Muscle of leg (tissue), 11 donors: Measurements from ENCODE around the gene COL13A1. TPM values are rescaled to one million over a fixed set of nuclear protein-coding genes. Genes with fewer than 3 reads are reported as not detected.

Experiments
- DNase-seq: peaks from one replicate; pipeline ENCODE4 v3.0.0; 2013
- H3K27ac ChIP-seq: one replicate; pipeline ENCODE4 v1.5.1; 2013; ENCODE audit warnings: mild to moderate bottlenecking, low read length, control low read depth
- H3K27me3 ChIP-seq: one replicate; pipeline ENCODE4 v1.6.1; 2013; ENCODE audit warnings: low read length; ENCODE audit not compliant: control insufficient read depth, insufficient read depth
- H3K36me3 ChIP-seq: one replicate; pipeline ENCODE4 v1.6.1; 2013; ENCODE audit warnings: low read length; ENCODE audit not compliant: control insufficient read depth, insufficient read depth
- H3K4me1 ChIP-seq: one replicate; pipeline ENCODE4 v1.6.1; 2013; ENCODE audit warnings: low read length; ENCODE audit not compliant: control insufficient read depth, insufficient read depth
- H3K4me3 ChIP-seq: one replicate; pipeline ENCODE4 v1.5.1; 2013; ENCODE audit warnings: low read length, control low read depth
- H3K9me3 ChIP-seq: replicated peaks from 2 replicates; pipeline ENCODE4 v1.6.1; 2013; ENCODE audit warnings: low read depth, low read length; ENCODE audit not compliant: control insufficient read depth
- WGBS: methylation state at CpG from one replicate; pipeline ENCODE4 v1.1.5; 2013; ENCODE audit warnings: missing lambda C conversion rate; ENCODE audit not compliant: insufficient coverage; 5-methylcytosine and 5-hydroxymethylcytosine counted together
- polyA plus RNA-seq, 8 donors: library from polyadenylated mRNA; unstranded; fragments of 120-200 nt; gene quantifications; one replicate each; pipeline versions ENCODE4 v1.2.1 to v1.2.3, GENCODE V29; 2013; ENCODE audit warnings: inconsistent platforms in 1 of 8, low replicate concordance in 1 of 8; ENCODE audit not compliant: insufficient read length in 8 of 8, insufficient read depth in 1 of 8
- total RNA-seq: library from RNA; stranded (reverse); fragments of 120-200 nt; gene quantifications from one replicate; pipeline ENCODE4 v1.2.4, GENCODE V29; 2013

Gene COL13A1
- total and polyA plus RNA-seq, 9 donors = 4.8 to 26.7 (median 11.6) TPM

DNA sequence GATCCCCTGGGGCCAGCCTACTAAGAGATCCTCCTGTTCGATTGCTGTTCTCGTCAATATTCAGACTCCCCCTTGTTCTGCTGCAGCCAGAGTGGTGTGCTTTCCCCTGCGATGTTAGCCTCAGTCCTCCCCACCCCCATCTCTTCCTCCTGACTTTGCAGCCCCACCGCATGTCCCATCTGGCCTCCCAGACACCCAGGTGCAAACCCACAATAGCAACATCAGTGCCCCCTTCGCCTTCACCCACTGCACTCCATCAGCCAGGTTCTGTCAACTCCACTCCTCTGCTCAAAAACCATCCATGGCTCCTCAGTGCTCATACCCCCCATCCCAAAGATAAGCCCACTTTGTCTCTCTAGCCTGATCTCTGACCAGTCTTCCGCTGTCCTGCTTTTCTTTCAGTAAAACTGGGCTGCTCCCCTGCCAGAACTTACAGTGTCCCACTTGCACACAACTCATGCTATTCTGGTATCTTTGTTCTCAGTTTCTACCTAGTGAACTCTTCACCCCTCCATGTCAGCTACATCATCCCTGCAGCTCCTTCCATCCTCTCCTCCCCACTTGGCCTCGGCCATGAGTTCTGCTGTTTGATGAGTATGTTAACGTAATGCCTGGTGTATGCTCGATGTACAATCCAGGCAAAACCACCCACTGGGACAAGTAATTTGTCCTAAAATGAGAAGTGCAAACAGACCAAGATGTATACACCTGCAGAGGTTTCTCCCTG, 26.6 kb downstream of the COL13A1 start:
- WGBS = 52% methylated on average over 6 of the region's 9 CpGs

DNA sequence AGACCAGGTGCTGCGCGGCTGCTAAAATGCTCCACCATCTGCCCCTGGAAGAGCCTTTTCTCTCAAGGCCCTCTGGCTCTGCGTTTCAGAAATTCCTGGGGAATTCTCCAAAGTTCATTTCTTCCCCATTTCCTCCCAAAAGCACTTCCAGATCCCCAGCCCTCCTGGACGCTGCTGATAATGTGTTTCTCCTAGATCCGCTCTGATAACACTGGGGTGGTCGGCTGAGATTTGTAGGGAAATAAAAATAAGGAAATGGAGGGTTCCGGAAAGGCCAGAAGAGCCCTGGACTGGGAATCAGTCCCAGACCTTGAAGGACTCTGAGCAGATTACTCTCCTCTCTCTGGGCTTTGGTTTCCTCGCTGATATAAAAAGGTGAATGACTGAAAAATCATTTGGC, 28.1 kb downstream of the COL13A1 start:
- no peaks in the 10 kb centered on the region for H3K36me3 ChIP-seq
- peaks cover 5% of the 10 kb centered on the region for H3K27me3 ChIP-seq
- H3K9me3 ChIP-seq = no peaks in the 10 kb centered on the region
- 9% methylated on average over 4 of the region's 8 CpGs for WGBS
- H3K4me1 ChIP-seq = peaks cover 16% of the 10 kb centered on the region
- peak; percentile 45 for DNase-seq
- H3K4me3 ChIP-seq = no peak overlapping the region
- H3K27ac ChIP-seq = no peak overlapping the region

More for the DNA sequence above, 26.6 kb downstream of the COL13A1 start:
- Histone ChIP-seq H3K27ac (no peak overlapping the region), H3K36me3 (no peaks in the 10 kb centered on the region), H3K4me1 (peaks cover 16% of the 10 kb centered on the region), H3K27me3 (peaks cover 5% of the 10 kb centered on the region), H3K9me3 (no peaks in the 10 kb centered on the region), H3K4me3 (no peak overlapping the region)
- DNase-seq = no peak

DNA sequence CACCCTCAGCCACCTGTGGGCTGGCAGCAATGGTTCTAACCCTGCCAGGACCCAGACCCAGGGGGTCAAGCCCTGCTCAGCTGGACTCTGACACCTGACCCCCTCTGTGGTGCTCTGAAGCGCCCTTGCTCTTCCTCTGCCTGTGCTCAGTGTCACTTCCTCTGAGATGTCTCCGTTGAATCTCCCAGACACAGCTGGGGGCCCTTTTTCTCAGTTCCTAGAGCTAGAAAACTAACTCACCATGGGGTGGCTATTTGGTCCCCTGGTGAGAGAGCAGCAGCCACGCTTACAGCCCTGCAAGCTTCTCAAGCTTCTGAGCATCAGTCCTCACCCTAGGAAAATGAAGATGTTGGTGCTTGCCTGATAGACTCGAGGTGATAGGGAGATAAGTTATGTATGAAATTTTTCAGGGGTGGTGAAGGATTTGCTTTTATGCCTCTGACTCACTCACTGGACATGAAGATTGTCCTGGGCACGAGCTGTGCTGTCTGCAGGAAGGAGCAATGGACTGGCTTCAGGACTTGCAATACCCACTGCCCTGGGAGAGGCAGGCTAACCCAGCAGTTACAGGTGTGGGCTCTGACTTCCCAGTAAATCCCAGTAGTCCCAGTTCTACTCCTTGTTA, 29.6 kb downstream of the COL13A1 start:
- H3K36me3 ChIP-seq = no peaks in the 10 kb centered on the region
- H3K4me1 ChIP-seq = peaks cover 15% of the 10 kb centered on the region
- no peak for DNase-seq
- no peak overlapping the region for H3K4me3 ChIP-seq
- H3K27ac ChIP-seq = no peak overlapping the region
- no peaks in the 10 kb centered on the region for H3K9me3 ChIP-seq
- peaks cover 5% of the 10 kb centered on the region for H3K27me3 ChIP-seq
- WGBS = 50% methylated on average over 4 of the region's 5 CpGs

DNA sequence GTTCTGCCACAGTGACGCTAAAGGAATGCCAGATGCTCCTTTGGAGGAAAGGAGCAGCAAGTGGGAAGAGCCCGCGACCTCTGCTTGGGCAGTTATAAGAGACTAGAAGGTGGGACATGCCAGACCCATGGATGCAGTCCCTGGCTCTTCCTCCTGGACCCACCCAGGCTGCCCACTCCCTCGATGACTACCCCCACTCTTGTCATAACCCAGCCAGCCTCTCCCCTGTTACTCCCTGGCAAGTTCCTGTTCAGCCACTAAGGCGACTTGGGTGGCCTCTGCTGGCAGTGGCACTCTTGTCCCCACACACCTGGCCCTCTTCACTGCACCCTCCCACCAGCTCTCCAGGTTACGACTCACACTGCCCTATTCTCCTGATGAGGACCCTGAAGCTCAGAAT, 33.5 kb downstream of the COL13A1 start:
- Histone ChIP-seq H3K27me3 (peaks cover 2% of the 10 kb centered on the region), H3K4me3 (no peak overlapping the region), H3K4me1 (peaks cover 22% of the 10 kb centered on the region), H3K9me3 (no peaks in the 10 kb centered on the region), H3K27ac (no peak overlapping the region), H3K36me3 (no peaks in the 10 kb centered on the region)
- no peak for DNase-seq
- WGBS = 77% methylated on average over 2 of the region's 6 CpGs

DNA sequence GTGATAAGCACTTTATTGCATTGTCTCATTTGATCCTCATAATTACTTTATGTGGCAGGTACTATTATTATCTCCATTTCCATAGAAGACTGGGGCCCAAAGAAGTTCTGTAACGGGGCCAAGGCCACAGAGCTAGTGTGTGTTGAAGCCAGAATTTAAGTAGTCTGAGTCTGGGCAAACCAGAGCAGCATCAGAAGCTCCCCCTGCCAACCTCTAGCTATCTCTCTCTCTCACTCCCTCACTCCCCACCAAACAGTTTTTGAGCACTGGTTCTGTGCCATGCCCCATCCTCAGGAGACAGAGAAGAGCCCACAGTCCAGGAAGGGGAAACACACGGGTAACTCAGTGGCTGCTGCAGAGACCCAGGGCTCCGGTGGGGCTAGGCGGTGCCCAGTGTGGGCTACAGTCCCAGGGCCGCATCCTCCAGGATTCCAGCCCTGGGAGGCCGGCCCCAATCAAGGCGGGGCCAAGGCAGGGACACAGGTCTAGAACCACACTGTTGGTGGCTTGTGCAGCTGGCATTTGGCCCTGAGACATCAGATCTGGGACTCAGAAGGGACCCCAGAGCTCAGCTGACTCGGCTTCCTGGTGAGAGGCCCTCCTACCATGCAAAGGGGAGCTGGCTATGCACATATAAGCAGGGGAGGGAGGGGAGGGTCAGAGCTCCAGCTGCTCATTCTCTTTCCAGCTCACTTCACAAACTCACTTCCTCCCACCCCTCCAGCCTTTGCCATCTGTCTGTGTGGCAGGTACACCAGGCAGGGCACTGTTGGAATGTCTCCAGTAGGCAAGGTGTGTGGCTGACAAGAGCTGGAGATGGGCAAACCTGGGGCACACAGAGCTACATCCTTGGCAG, 34.4 kb downstream of the COL13A1 start:
- WGBS = 41% methylated on average over 7 of the region's 8 CpGs
- DNase-seq = peak; percentile 55

DNA sequence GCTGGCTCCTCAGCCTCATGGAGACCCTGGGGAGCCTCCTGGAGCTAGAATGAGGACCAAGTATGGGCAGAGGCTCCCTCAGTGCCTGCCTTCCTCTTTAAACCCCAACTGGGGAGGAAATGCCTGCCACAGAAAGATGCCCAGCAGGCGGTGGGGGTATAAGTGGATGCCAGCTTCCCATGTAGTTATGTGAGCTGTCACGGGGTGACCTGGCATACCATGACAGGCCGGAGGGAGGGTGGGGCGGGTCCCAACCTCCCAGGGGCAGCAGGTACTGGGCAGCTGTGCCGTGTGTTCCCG, 35.0 kb downstream of the COL13A1 start:
- Histone ChIP-seq H3K9me3 (no peaks in the 10 kb centered on the region), H3K36me3 (no peaks in the 10 kb centered on the region), H3K27ac (no peak overlapping the region), H3K27me3 (peaks cover 2% of the 10 kb centered on the region), H3K4me3 (no peak overlapping the region), H3K4me1 (peaks cover 25% of the 10 kb centered on the region)
- no CpG with 5 or more reads among the region's 6 CpGs for WGBS
- no peak for DNase-seq

More for the DNA sequence above, 34.4 kb downstream of the COL13A1 start:
- Histone ChIP-seq H3K9me3 (no peaks in the 10 kb centered on the region), H3K36me3 (no peaks in the 10 kb centered on the region), H3K4me1 (peaks cover 25% of the 10 kb centered on the region), H3K27me3 (peaks cover 2% of the 10 kb centered on the region), H3K27ac (peak overlapping the region; percentile 42), H3K4me3 (no peak overlapping the region)

DNA sequence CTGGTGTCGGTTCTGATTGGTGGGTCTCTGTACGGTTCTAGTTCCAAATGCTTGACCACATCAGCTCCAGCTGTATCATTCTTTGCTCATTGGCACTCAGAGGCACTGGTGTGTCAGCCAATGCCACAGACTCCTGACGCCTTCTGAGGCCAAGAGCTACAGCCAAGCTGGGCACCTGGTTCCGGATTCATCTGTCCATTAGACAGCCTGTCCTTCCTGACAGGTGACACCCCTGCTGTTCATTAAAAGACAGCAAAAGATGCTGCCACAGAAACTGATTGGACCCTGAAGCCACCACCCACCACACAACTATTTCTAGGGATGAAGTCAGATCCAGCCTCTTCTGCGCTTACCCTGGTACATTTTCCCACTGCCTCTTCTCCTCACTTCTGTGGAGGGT, 35.6 kb downstream of the COL13A1 start:
- H3K27me3 ChIP-seq = peaks cover 2% of the 10 kb centered on the region
- peaks cover 25% of the 10 kb centered on the region for H3K4me1 ChIP-seq
- H3K4me3 ChIP-seq = no peak overlapping the region
- H3K9me3 ChIP-seq = no peaks in the 10 kb centered on the region
- 81% methylated on average over 5 of the region's 5 CpGs for WGBS
- no peak overlapping the region for H3K27ac ChIP-seq
- no peaks in the 10 kb centered on the region for H3K36me3 ChIP-seq
- DNase-seq = no peak

DNA sequence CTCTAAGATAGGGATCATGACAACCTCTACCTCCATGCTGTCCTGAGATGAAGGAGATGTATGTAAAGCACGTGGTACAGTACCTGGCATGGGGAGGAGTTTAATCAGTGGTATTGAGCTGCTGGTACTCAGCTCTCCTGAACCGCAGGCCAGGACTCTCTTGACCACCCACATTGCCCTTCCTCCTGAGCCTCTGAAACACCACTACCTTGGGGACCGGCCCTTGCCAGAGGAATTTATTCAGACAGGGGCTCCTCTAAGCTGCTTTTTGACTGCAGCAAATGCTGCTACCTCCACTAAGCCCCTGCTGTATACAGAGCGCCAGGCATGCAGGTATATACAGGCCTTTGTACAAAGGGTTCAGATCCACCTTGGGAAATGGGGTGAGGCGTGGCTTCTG, 36.7 kb downstream of the COL13A1 start:
- Histone ChIP-seq H3K27ac (no peak overlapping the region), H3K36me3 (no peaks in the 10 kb centered on the region), H3K27me3 (peaks cover 2% of the 10 kb centered on the region), H3K9me3 (no peaks in the 10 kb centered on the region), H3K4me1 (peaks cover 25% of the 10 kb centered on the region), H3K4me3 (no peak overlapping the region)
- no peak for DNase-seq
- WGBS = 70% methylated on average over 5 of the region's 5 CpGs

DNA sequence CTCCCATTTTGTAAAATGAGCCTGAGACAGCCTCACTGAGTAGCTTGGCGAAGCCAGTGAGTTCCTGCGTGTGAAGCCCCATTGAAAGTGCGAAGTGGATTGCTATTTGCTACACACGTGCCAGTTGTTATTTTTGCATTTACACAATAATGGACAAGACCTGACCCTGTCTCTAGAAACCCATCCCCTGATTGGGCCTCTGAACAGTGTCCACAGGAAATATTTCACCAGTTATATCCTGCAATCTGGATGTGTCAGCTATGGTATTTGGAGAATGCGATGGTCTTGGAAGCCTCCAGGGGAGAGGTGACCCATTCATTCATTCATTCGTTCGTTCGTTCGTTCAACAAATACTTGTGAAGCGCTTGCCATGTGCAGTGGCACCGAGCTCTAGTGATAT, 37.1 kb downstream of the COL13A1 start:
- Histone ChIP-seq H3K36me3 (no peaks in the 10 kb centered on the region), H3K27me3 (peaks cover 2% of the 10 kb centered on the region), H3K4me3 (no peak overlapping the region), H3K27ac (no peak overlapping the region), H3K9me3 (no peaks in the 10 kb centered on the region), H3K4me1 (peaks cover 25% of the 10 kb centered on the region)
- 76% methylated on average over 10 of the region's 11 CpGs for WGBS
- no peak for DNase-seq

DNA sequence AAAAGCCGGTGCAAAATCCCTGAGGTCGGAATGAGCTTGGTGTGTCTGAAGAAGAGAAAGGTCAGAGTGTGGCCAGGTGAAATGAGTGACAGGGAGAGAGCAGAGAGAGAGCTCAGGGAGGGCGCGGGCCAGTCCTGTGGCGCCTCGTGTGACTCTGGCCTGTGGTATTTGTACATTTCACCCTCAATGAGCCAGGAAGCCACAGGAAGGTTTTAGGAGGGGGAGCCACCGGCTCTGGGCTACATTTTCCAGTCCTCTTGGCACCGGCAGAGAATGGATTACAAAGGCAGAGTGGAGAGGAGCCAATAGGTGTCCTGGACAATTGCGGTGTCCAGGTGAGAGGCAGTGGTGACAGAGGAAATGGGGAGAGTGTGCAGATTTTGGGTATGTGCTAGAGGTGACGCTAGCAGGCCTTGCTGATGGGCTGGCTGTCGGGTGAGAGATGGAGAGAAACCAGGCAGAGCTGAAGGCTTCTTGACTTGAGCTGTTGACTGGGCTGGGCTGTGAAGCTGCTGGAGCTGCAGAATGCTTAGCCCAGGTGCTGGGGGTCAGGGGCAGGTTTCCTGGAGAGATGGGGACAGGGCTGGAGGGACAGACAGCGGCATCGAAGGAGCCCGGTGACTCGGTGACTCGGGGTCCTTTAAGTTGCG, 38.1 kb downstream of the COL13A1 start:
- no peak for DNase-seq
- H3K36me3 ChIP-seq = no peaks in the 10 kb centered on the region
- 65% methylated on average over 9 of the region's 17 CpGs for WGBS

More for the DNA sequence above, 38.1 kb downstream of the COL13A1 start:
- Histone ChIP-seq H3K4me1 (peaks cover 27% of the 10 kb centered on the region), H3K27me3 (peaks cover 2% of the 10 kb centered on the region), H3K9me3 (no peaks in the 10 kb centered on the region), H3K27ac (no peak overlapping the region), H3K4me3 (no peak overlapping the region)
